A549 (cell line): ENCODE measurements around the gene CYSLTR2.

ENCODE experiments used
- E2F6 ChIP-seq: IDR thresholded peaks from 2 replicates; pipeline ENCODE4 v1.6.1; 2012; ENCODE audit warnings: low read depth, borderline replicate concordance
- EHMT2 ChIP-seq: fragments of 200-600 bp; sonication (generic); IDR thresholded peaks from 2 replicates; pipeline ENCODE4 v1.6.1; 2016; ENCODE audit warnings: antibody characterized with exemption, low read depth, mild to moderate bottlenecking, moderate library complexity
- ELK1 ChIP-seq: fragments of 150-350 bp; IDR thresholded peaks from 2 replicates; pipeline ENCODE4 v1.6.1; 2014; ENCODE audit warnings: low read depth, mild to moderate bottlenecking, low read length
- ESRRA ChIP-seq: fragments of 150-350 bp; IDR thresholded peaks from 2 replicates; pipeline ENCODE4 v1.6.1; 2014; ENCODE audit warnings: mild to moderate bottlenecking, low read length, borderline replicate concordance
- HDAC2 ChIP-seq: fragments of 200-600 bp; sonication (generic); IDR thresholded peaks from 2 replicates; pipeline ENCODE4 v1.6.1; 2016
- MAZ ChIP-seq: fragments of 150-350 bp; IDR thresholded peaks from 2 replicates; pipeline ENCODE4 v1.6.1; 2014; ENCODE audit warnings: antibody characterized with exemption, low read depth, low read length, borderline replicate concordance
- POLR2A ChIP-seq: IDR thresholded peaks from 2 replicates; pipeline ENCODE4 v1.6.1; 2012; ENCODE audit warnings: mild to moderate bottlenecking, low read length
- RARB ChIP-seq: fragments of 250-450 bp; sonication (Bioruptor Pico); IDR thresholded peaks from 2 replicates; pipeline ENCODE4 v1.8.0; 2021; ENCODE audit warnings: mild to moderate bottlenecking, moderate library complexity
- RCOR1 ChIP-seq: fragments of 150-350 bp; IDR thresholded peaks from 2 replicates; pipeline ENCODE4 v1.6.1; 2014; ENCODE audit warnings: antibody characterized with exemption, low read length, low read depth
- REST ChIP-seq: fragments of 200-600 bp; sonication (generic); IDR thresholded peaks from 2 replicates; pipeline ENCODE4 v1.6.1; 2016; ENCODE audit warnings: antibody characterized with exemption, mild to moderate bottlenecking, moderate library complexity
- USF2 ChIP-seq: fragments of 450-650 bp; IDR thresholded peaks from 2 replicates; pipeline ENCODE4 v1.6.1; 2014; ENCODE audit warnings: antibody characterized with exemption
- TF ChIP-seq, protein P1 (sequence below): fragments of >200 bp; sonication (Bioruptor Twin); formaldehyde crosslinking; IDR thresholded peaks from 3 replicates; pipeline ENCODE4 v1.5.1; 2016

DNA sequence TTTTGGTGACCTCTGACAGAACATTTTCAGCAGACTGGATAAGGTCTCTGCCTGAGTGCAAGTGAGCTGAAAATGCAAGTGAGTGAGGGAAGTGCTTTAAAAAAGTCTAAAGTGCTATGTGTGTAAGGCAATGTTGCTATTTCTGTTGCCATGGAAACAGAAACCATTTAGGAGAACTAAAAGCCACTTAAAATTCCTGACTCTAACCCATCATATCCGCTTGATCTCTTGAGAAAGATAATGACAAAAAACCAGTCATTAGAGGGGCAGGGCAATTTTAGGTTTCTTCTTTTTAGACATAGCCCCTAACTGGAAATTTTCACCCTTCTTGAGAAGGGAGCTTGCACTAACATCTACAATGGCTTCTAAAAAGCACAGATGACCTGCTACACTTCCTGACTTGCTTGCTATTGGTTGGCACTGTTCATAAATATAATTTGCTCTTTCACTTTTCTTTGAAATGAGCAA lies at the start of gene CYSLTR2:
- TF ChIP-seq USF2: no peak
- TF ChIP-seq E2F6: no peak
- TF ChIP-seq POLR2A: no peak
- TF ChIP-seq, protein P1, sequence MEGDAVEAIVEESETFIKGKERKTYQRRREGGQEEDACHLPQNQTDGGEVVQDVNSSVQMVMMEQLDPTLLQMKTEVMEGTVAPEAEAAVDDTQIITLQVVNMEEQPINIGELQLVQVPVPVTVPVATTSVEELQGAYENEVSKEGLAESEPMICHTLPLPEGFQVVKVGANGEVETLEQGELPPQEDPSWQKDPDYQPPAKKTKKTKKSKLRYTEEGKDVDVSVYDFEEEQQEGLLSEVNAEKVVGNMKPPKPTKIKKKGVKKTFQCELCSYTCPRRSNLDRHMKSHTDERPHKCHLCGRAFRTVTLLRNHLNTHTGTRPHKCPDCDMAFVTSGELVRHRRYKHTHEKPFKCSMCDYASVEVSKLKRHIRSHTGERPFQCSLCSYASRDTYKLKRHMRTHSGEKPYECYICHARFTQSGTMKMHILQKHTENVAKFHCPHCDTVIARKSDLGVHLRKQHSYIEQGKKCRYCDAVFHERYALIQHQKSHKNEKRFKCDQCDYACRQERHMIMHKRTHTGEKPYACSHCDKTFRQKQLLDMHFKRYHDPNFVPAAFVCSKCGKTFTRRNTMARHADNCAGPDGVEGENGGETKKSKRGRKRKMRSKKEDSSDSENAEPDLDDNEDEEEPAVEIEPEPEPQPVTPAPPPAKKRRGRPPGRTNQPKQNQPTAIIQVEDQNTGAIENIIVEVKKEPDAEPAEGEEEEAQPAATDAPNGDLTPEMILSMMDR: no peak
- TF ChIP-seq MAZ: no peak
- TF ChIP-seq HDAC2: no peak
- TF ChIP-seq ELK1: no peak
- no peak for TF ChIP-seq REST
- TF ChIP-seq RCOR1: no peak
- TF ChIP-seq ESRRA: no peak
- TF ChIP-seq RARB: no peak
- TF ChIP-seq EHMT2: no peak
